Sigmoid colon (tissue), 4 donors: ENCODE measurements around the gene CNNM2.

Experiments used
- CTCF ChIP-seq, 4 experiments: fragments of 450-650 bp in 3 of 4; fragments of 200-600 bp in 1 of 4; IDR thresholded peaks; one replicate each; pipeline ENCODE4 v1.5.1; 2016 to 2019; ENCODE audit warnings: antibody characterized with exemption in 4 of 4, mild to moderate bottlenecking in 3 of 4, moderate library complexity in 2 of 4
- EP300 ChIP-seq, 4 donors: sonication (generic); formaldehyde crosslinking; IDR thresholded peaks; one replicate each; pipeline ENCODE4 v1.6.1; 2017; ENCODE audit warnings: antibody characterized with exemption in 4 of 4
- POLR2A ChIP-seq, 2 donors: fragments of 450-650 bp; IDR thresholded peaks; one replicate each; pipeline ENCODE4 v1.6.1; 2016; ENCODE audit warnings: antibody characterized with exemption in 2 of 2, mild to moderate bottlenecking in 2 of 2, moderate library complexity in 2 of 2
- POLR2AphosphoS5 ChIP-seq, 4 donors: sonication (generic); formaldehyde crosslinking; IDR thresholded peaks; one replicate each; pipeline ENCODE4 v1.6.1; 2017; ENCODE audit warnings: antibody characterized with exemption in 4 of 4

GRCh38 chr10:102994531-102995295, 76.6 kb downstream of the CNNM2 start:
- TF ChIP-seq CTCF (IDR thresholded peaks at IDR 0.05) = no peak
- TF ChIP-seq EP300 (IDR thresholded peaks at IDR 0.05) = no peak
- no peak for TF ChIP-seq POLR2AphosphoS5 (IDR thresholded peaks at IDR 0.05)
- no peak for TF ChIP-seq POLR2A (IDR thresholded peaks at IDR 0.05)
